HepG2 (cell line): ENCODE results near the gene STPG2. TPM values are rescaled to one million over a fixed set of nuclear protein-coding genes. Genes with fewer than 3 reads are reported as not detected.

Experiments
- ATAC-seq: fragments of 200-7000 bp; cut with Tn5 transposase; 3 replicates; pipeline ENCODE4 v1.9.1; 2020; ENCODE audit warnings: mild to moderate bottlenecking, moderate library complexity
- BruUV-seq: library from RNA; stranded (reverse); fragments of 400-500 nt; replicated peaks from 2 replicates; lab custom pipeline; 2021; lab: Mats Ljungman, UMichigan
- CTCF ChIA-PET: fragments of 300-600 bp; formaldehyde crosslinking; extraction: SDS; loops from one replicate; lab custom pipeline; 2021; ENCODE audit warnings: low total read pairs, inconsistent platforms, low intra/inter-chr PET ratio; lab: Yijun Ruan, JAX
- POLR2A ChIA-PET: fragments of 350-600 bp; sonication (Branson Sonifier 250); formaldehyde crosslinking; loops from one replicate; lab custom pipeline; 2020; ENCODE audit warnings: antibody characterized with exemption, inconsistent platforms; lab: Yijun Ruan, JAX
- DNase-seq: peaks from one replicate; pipeline ENCODE4 v3.0.0-alpha.2; 2015; ENCODE audit warnings: low spot score
- FAIRE-seq: peaks from 3 replicates; lab custom pipeline; 2011; peaks lifted over from hg19 to GRCh38; lab: Jason Lieb, UNC
- H2AFZ ChIP-seq: one replicate; pipeline ENCODE4 v1.6.1; 2011; ENCODE audit warnings: low read length, inconsistent platforms
- H3K27ac ChIP-seq: fragments of 300-600 bp; 3 replicates; pipeline ENCODE4 v1.8.0; 2011; ENCODE audit warnings: mixed run types, mild to moderate bottlenecking, mixed read lengths, low read length, inconsistent platforms; ENCODE audit not compliant: insufficient read depth; ENCODE audit errors: extremely low read length
- H3K27me3 ChIP-seq, 2 experiments: fragments of 200-600 bp in 1 of 2; 2 replicates in 1 of 2; 3 replicates in 1 of 2; pipeline versions ENCODE4 v1.6.0 to v1.8.0; 2011; ENCODE audit warnings: low read length in 2 of 2, mild to moderate bottlenecking in 2 of 2, moderate library complexity in 2 of 2, inconsistent platforms in 1 of 2; ENCODE audit not compliant: insufficient read depth in 2 of 2, control insufficient read depth in 1 of 2
- H3K36me3 ChIP-seq, 2 experiments: fragments of 200-600 bp in 1 of 2; replicated peaks in 1 of 2; 2 replicates in 1 of 2; 3 replicates in 1 of 2; pipeline versions ENCODE4 v1.5.1 to v1.8.0; 2011; ENCODE audit warnings: low read length in 2 of 2, inconsistent platforms in 1 of 2; ENCODE audit not compliant: insufficient read depth in 2 of 2, control insufficient read depth in 1 of 2
- H3K4me1 ChIP-seq: 2 replicates; pipeline ENCODE4 v1.5.1; 2012; ENCODE audit warnings: low read length, inconsistent platforms; ENCODE audit not compliant: insufficient read depth
- H3K4me2 ChIP-seq: 2 replicates; pipeline ENCODE4 v1.6.0; 2011; ENCODE audit warnings: low read depth, low read length, inconsistent platforms
- H3K4me3 ChIP-seq, 3 experiments: fragments of 200-600 bp in 1 of 3; sonication (generic), shearing (Covaris generic) in 1 of 3; replicated peaks in 1 of 3; 2 replicates each; pipeline ENCODE4 v1.5.1; 2011 to 2016; ENCODE audit warnings: low read length in 3 of 3, inconsistent platforms in 2 of 3, low read depth in 2 of 3, mild to moderate bottlenecking in 2 of 3, control low read depth in 1 of 3, mixed read lengths in 1 of 3; ENCODE audit not compliant: insufficient read depth in 1 of 3
- H3K79me2 ChIP-seq: one replicate; pipeline ENCODE4 v1.6.1; 2011; ENCODE audit warnings: low read length, inconsistent platforms; ENCODE audit not compliant: insufficient read depth
- H3K9ac ChIP-seq: 2 replicates; pipeline ENCODE4 v1.6.0; 2011; ENCODE audit warnings: mild to moderate bottlenecking, low read depth, low read length, inconsistent platforms; ENCODE audit not compliant: insufficient read depth
- H3K9me3 ChIP-seq: 2 replicates; pipeline ENCODE4 v1.5.1; 2012; ENCODE audit warnings: mild to moderate bottlenecking, low read length
- H4K20me1 ChIP-seq: 2 replicates; pipeline ENCODE4 v1.6.0; 2011; ENCODE audit warnings: inconsistent platforms, mild to moderate bottlenecking, low read length, moderate library complexity; ENCODE audit not compliant: insufficient read depth
- AHR ChIP-seq: IDR thresholded peaks from 2 replicates; pipeline ENCODE4 v1.6.1; 2018; ENCODE audit warnings: missing genetic modification reagents, missing compliant biosample characterization
- HMG20A ChIP-seq: IDR thresholded peaks from 2 replicates; pipeline ENCODE4 v1.6.1; 2016; ENCODE audit warnings: borderline replicate concordance
- HMGA1 ChIP-seq: sonication (generic); formaldehyde crosslinking; conservative IDR thresholded peaks from 2 replicates; pipeline ENCODE4 v1.4.0; 2020; ENCODE audit warnings: missing genetic modification reagents
- HOXA5 ChIP-seq: sonication (generic); formaldehyde crosslinking; IDR thresholded peaks from 2 replicates; pipeline ENCODE4 v1.4.0; 2020; ENCODE audit warnings: missing genetic modification reagents
- IKZF1 ChIP-seq: fragments of 450-650 bp; IDR thresholded peaks from 2 replicates; pipeline ENCODE4 v1.7.1; 2016
- KDM5A ChIP-seq: fragments of 200-600 bp; sonication (generic); IDR thresholded peaks from 2 replicates; pipeline ENCODE4 v1.7.0; 2018; ENCODE audit warnings: antibody characterized with exemption, mild to moderate bottlenecking, low read length, borderline replicate concordance
- RFXANK ChIP-seq: IDR thresholded peaks from 2 replicates; pipeline ENCODE4 v1.6.1; 2016
- SRSF1 ChIP-seq: fragments of 200-400 bp; formaldehyde crosslinking; optimal IDR thresholded peaks from 2 replicates; pipeline ENCODE3; 2017; ENCODE audit warnings: mild to moderate bottlenecking, low read depth, low read length, moderate library complexity
- ZBTB42 ChIP-seq: sonication (generic); formaldehyde crosslinking; IDR thresholded peaks from 2 replicates; pipeline ENCODE4 v1.5.0; 2020; ENCODE audit warnings: mild to moderate bottlenecking, missing genetic modification reagents
- ZNF124 ChIP-seq: sonication (generic); formaldehyde crosslinking; IDR thresholded peaks from 2 replicates; pipeline ENCODE4 v1.4.0; 2020; ENCODE audit warnings: missing genetic modification reagents
- ZNF354B ChIP-seq: sonication (generic); formaldehyde crosslinking; IDR thresholded peaks from 2 replicates; pipeline ENCODE4 v1.8.0; 2022; ENCODE audit warnings: mild to moderate bottlenecking, missing genetic modification reagents
- ZNF749 ChIP-seq: sonication (generic); formaldehyde crosslinking; IDR thresholded peaks from 2 replicates; pipeline ENCODE4 v1.8.0; 2022; ENCODE audit warnings: mild to moderate bottlenecking, missing genetic modification reagents, moderate library complexity, borderline replicate concordance
- WGBS: methylation state at CpG from one replicate; pipeline ENCODE4 v1.1.6; 2017; ENCODE audit warnings: low lambda C conversion rate; 5-methylcytosine and 5-hydroxymethylcytosine counted together
- in situ Hi-C: cut with HindIII; loops from 2 replicates; pipeline ENCODE4 v1.10.0; 2017; ENCODE audit warnings: low pct_unique_long_range_greater_than_20kb; ENCODE audit not compliant: extremely low pct_ligation_motif_present
- intact Hi-C: fragments of 100-400 bp; cut with micrococcal nuclease; formaldehyde crosslinking; loops from one replicate; pipeline ENCODE4 v1.10.0; 2022; ENCODE audit not compliant: unreplicated experiment
- polyA plus RNA-seq, 8 experiments: library from polyadenylated mRNA; depleted of rRNA in 3 of 8; stranded (reverse) in 7 of 8; unstranded in 1 of 8; fragments of >200 nt; fragmentation: Illumina TruSeq in 4 of 8; extraction: Trizol in 4 of 8; gene quantifications; 2 replicates each; pipeline versions ENCODE4 v1.2.1 to v1.2.3, GENCODE V29; 2011 to 2016; ENCODE audit warnings: low read depth in 4 of 8, missing spikeins in 1 of 8, mixed read lengths in 1 of 8; ENCODE audit not compliant: insufficient read depth in 1 of 8
- total RNA-seq, 5 experiments: library from RNA; depleted of rRNA; stranded (reverse); fragments of >200 nt; fragmentation: Illumina TruSeq; extraction: Trizol; gene quantifications; 2 replicates each; pipeline ENCODE4 v1.2.3, GENCODE V29; 2016; ENCODE audit warnings: low read depth in 1 of 5
- TF ChIP-seq, protein P1 (sequence below): sonication (generic); formaldehyde crosslinking; IDR thresholded peaks from 2 replicates; pipeline ENCODE4 v1.5.0; 2020; ENCODE audit warnings: mild to moderate bottlenecking, missing genetic modification reagents
- TF ChIP-seq, protein P2 (sequence below): IDR thresholded peaks from 2 replicates; pipeline ENCODE4 v1.6.1; 2016; ENCODE audit warnings: control low read depth
- TF ChIP-seq, protein P3 (sequence below): sonication (generic); formaldehyde crosslinking; IDR thresholded peaks from 2 replicates; pipeline ENCODE4 v1.5.1; 2020; ENCODE audit warnings: mild to moderate bottlenecking, missing genetic modification reagents, moderate library complexity
- TF ChIP-seq, protein P4 (sequence below): sonication (generic); formaldehyde crosslinking; IDR thresholded peaks from 2 replicates; pipeline ENCODE4 v1.4.0; 2020; ENCODE audit warnings: missing genetic modification reagents, borderline replicate concordance
- TF ChIP-seq, protein P5 (sequence below): sonication (generic); formaldehyde crosslinking; IDR thresholded peaks from 2 replicates; pipeline ENCODE4 v1.5.0; 2020; ENCODE audit warnings: mild to moderate bottlenecking, missing genetic modification reagents, borderline replicate concordance

The STPG2 gene
- total and polyA plus RNA-seq, 2 of the 13 experiments (the other 11 are each of a cell fraction or from before 2014, with no cell fraction given), result 0.07 TPM; not detected in 1

DNA sequence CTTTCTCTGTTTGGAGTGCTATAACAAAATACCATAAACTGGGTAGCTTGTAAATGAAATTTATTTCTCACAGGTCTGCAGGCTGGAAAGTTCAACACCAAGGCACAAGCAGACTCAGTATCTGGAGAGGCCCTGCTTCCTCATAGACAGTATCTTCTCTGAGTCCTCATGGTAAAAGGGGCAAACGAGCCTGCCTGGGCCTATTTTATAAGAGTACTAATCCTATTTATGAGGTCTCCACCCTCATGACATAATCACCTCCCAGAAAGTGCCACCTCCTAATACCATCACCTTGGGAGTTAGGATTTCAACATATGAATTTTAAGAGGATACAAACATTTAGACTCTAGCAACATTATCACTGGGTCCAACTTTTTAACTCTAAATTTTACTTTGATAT lies 200.3 kb downstream of the STPG2 start:
- no peak overlapping the region for H3K27ac ChIP-seq
- ATAC-seq, result no peak
- BruUV-seq, result no TSS peak
- TF ChIP-seq HOXA5, result no peak
- TF ChIP-seq ZNF354B, result no peak
- TF ChIP-seq IKZF1, result no peak
- TF ChIP-seq ZBTB42 (CRISPR knock-in tag), result no peak
- no peak for TF ChIP-seq ZNF124 (CRISPR knock-in tag)
- no peak for TF ChIP-seq SRSF1
- TF ChIP-seq, protein P1, sequence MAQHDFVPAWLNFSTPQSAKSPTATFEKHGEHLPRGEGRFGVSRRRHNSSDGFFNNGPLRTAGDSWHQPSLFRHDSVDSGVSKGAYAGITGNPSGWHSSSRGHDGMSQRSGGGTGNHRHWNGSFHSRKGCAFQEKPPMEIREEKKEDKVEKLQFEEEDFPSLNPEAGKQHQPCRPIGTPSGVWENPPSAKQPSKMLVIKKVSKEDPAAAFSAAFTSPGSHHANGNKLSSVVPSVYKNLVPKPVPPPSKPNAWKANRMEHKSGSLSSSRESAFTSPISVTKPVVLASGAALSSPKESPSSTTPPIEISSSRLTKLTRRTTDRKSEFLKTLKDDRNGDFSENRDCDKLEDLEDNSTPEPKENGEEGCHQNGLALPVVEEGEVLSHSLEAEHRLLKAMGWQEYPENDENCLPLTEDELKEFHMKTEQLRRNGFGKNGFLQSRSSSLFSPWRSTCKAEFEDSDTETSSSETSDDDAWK (CRISPR knock-in tag), result no peak
- no peak for TF ChIP-seq ZNF749
- TF ChIP-seq, protein P2, sequence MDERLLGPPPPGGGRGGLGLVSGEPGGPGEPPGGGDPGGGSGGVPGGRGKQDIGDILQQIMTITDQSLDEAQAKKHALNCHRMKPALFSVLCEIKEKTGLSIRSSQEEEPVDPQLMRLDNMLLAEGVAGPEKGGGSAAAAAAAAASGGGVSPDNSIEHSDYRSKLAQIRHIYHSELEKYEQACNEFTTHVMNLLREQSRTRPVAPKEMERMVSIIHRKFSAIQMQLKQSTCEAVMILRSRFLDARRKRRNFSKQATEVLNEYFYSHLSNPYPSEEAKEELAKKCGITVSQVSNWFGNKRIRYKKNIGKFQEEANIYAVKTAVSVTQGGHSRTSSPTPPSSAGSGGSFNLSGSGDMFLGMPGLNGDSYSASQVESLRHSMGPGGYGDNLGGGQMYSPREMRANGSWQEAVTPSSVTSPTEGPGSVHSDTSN (CRISPR knock-in tag), result no peak
- TF ChIP-seq, protein P3, sequence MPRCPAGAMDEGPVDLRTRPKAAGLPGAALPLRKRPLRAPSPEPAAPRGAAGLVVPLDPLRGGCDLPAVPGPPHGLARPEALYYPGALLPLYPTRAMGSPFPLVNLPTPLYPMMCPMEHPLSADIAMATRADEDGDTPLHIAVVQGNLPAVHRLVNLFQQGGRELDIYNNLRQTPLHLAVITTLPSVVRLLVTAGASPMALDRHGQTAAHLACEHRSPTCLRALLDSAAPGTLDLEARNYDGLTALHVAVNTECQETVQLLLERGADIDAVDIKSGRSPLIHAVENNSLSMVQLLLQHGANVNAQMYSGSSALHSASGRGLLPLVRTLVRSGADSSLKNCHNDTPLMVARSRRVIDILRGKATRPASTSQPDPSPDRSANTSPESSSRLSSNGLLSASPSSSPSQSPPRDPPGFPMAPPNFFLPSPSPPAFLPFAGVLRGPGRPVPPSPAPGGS (CRISPR knock-in tag), result no peak
- TF ChIP-seq RFXANK (CRISPR knock-in tag), result no peak
- TF ChIP-seq KDM5A, result no peak
- TF ChIP-seq, protein P4, sequence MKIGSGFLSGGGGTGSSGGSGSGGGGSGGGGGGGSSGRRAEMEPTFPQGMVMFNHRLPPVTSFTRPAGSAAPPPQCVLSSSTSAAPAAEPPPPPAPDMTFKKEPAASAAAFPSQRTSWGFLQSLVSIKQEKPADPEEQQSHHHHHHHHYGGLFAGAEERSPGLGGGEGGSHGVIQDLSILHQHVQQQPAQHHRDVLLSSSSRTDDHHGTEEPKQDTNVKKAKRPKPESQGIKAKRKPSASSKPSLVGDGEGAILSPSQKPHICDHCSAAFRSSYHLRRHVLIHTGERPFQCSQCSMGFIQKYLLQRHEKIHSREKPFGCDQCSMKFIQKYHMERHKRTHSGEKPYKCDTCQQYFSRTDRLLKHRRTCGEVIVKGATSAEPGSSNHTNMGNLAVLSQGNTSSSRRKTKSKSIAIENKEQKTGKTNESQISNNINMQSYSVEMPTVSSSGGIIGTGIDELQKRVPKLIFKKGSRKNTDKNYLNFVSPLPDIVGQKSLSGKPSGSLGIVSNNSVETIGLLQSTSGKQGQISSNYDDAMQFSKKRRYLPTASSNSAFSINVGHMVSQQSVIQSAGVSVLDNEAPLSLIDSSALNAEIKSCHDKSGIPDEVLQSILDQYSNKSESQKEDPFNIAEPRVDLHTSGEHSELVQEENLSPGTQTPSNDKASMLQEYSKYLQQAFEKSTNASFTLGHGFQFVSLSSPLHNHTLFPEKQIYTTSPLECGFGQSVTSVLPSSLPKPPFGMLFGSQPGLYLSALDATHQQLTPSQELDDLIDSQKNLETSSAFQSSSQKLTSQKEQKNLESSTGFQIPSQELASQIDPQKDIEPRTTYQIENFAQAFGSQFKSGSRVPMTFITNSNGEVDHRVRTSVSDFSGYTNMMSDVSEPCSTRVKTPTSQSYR (CRISPR knock-in tag), result no peak
- TF ChIP-seq, protein P5, sequence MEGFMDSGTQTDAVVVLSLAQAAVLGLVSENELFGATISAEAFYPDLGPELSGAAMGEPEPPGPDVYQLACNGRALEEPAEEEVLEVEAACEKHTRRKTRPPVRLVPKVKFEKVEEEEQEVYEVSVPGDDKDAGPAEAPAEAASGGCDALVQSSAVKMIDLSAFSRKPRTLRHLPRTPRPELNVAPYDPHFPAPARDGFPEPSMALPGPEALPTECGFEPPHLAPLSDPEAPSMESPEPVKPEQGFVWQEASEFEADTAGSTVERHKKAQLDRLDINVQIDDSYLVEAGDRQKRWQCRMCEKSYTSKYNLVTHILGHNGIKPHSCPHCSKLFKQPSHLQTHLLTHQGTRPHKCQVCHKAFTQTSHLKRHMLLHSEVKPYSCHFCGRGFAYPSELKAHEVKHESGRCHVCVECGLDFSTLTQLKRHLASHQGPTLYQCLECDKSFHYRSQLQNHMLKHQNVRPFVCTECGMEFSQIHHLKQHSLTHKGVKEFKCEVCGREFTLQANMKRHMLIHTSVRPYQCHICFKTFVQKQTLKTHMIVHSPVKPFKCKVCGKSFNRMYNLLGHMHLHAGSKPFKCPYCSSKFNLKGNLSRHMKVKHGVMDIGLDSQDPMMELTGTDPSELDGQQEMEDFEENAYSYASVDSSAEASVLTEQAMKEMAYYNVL (CRISPR knock-in tag), result no peak
- no peak for TF ChIP-seq HMGA1 (CRISPR knock-in tag)
- no peak for TF ChIP-seq HMG20A (CRISPR knock-in tag)
- no peak for TF ChIP-seq AHR (CRISPR knock-in tag)

More for the DNA sequence above, 200.3 kb downstream of the STPG2 start:
- Histone ChIP-seq H3K9me3 (peaks cover 67% of the 10 kb centered on the region), H3K4me2 (no peak overlapping the region), H3K79me2 (no peaks in the 10 kb centered on the region), H3K4me3 (no peak overlapping the region), H3K9ac (no peak overlapping the region), H3K36me3 (no peaks in the 10 kb centered on the region), H3K27me3 (no peaks in the 10 kb centered on the region), H3K4me1 (no peaks in the 10 kb centered on the region), H2AFZ (no peak overlapping the region), H4K20me1 (no peaks in the 10 kb centered on the region)
- WGBS, result 0% methylated on average over 1 of the region's 1 CpG
- POLR2A ChIA-PET, result no interaction called here
- intact Hi-C loops (no loop called here), in situ Hi-C loops (no loop called here)
- DNase-seq, result no peak
- FAIRE-seq, result no peak
- CTCF ChIA-PET, result no interaction called here
